Common myeloid progenitor, CD34-positive (primary cell): ENCODE data around the gene MRTFA.

Experiments
- CTCF ChIA-PET: fragments of 350-600 bp; sonication (Branson Sonifier 250); formaldehyde crosslinking; loops from one replicate; lab custom pipeline; 2021; ENCODE audit warnings: antibody characterized with exemption; lab: Charles Lee
- POLR2A ChIA-PET: fragments of 350-600 bp; sonication (Branson Sonifier 250); formaldehyde crosslinking; loops from one replicate; lab custom pipeline; 2021; ENCODE audit warnings: antibody characterized with exemption; lab: Charles Lee
- DNase-seq, 3 donors: peaks; one replicate each; pipeline versions ENCODE4 v3.0.0 to v3.0.0-alpha.2; 2013
- H3K27ac ChIP-seq, 2 experiments: 1 replicate in 1 of 2; 2 replicates in 1 of 2; pipeline ENCODE4 v1.7.0; 2013; ENCODE audit warnings: inconsistent platforms in 2 of 2, low read length in 2 of 2, mild to moderate bottlenecking in 2 of 2, low read depth in 1 of 2, moderate library complexity in 1 of 2; ENCODE audit not compliant: severe bottlenecking in 2 of 2, insufficient read depth in 1 of 2, poor library complexity in 1 of 2
- H3K27me3 ChIP-seq, 5 experiments: replicated peaks in 2 of 5; 1 replicate in 3 of 5; 2 replicates in 2 of 5; pipeline versions ENCODE4 v1.6.1 to v1.7.0; 2013; ENCODE audit warnings: low read length in 4 of 5, mild to moderate bottlenecking in 2 of 5, moderate library complexity in 2 of 5, inconsistent platforms in 1 of 5; ENCODE audit not compliant: insufficient read depth in 5 of 5, control insufficient read depth in 4 of 5
- H3K36me3 ChIP-seq, 4 experiments: 1 replicate in 2 of 4; 2 replicates in 2 of 4; pipeline versions ENCODE4 v1.6.1 to v1.7.0; 2013; ENCODE audit warnings: low read length in 3 of 4, control low read depth in 1 of 4, mild to moderate bottlenecking in 1 of 4; ENCODE audit not compliant: control insufficient read depth in 4 of 4, insufficient read depth in 4 of 4
- H3K4me1 ChIP-seq, 4 experiments: 1 replicate in 3 of 4; 2 replicates in 1 of 4; pipeline versions ENCODE4 v1.6.1 to v1.7.1; 2013; ENCODE audit warnings: low read length in 3 of 4, mild to moderate bottlenecking in 3 of 4, control low read depth in 1 of 4, inconsistent platforms in 1 of 4, moderate library complexity in 1 of 4; ENCODE audit not compliant: control insufficient read depth in 4 of 4, insufficient read depth in 4 of 4; ENCODE audit errors: control extremely low read depth in 1 of 4
- H3K4me3 ChIP-seq, 7 experiments: 1 replicate in 4 of 7; 2 replicates in 3 of 7; pipeline versions ENCODE4 v1.5.1 to v1.7.0; 2013; ENCODE audit warnings: mild to moderate bottlenecking in 7 of 7, low read length in 6 of 7, moderate library complexity in 6 of 7, inconsistent platforms in 2 of 7, low read depth in 2 of 7, control low read depth in 1 of 7; ENCODE audit not compliant: insufficient read depth in 4 of 7, control insufficient read depth in 1 of 7; ENCODE audit errors: extremely low read depth in 1 of 7
- H3K9me3 ChIP-seq, 5 experiments: 1 replicate in 4 of 5; 2 replicates in 1 of 5; pipeline versions ENCODE4 v1.6.1 to v1.7.1; 2013; ENCODE audit warnings: low read length in 4 of 5, mild to moderate bottlenecking in 2 of 5, inconsistent platforms in 1 of 5, low read depth in 1 of 5, moderate library complexity in 1 of 5; ENCODE audit not compliant: control insufficient read depth in 4 of 5, insufficient read depth in 2 of 5; ENCODE audit errors: control extremely low read depth in 1 of 5
- WGBS: methylation state at CpG from one replicate; pipeline ENCODE4 v1.1.5; 2013; ENCODE audit not compliant: insufficient coverage; 5-methylcytosine and 5-hydroxymethylcytosine counted together

The MRTFA gene

DNA sequence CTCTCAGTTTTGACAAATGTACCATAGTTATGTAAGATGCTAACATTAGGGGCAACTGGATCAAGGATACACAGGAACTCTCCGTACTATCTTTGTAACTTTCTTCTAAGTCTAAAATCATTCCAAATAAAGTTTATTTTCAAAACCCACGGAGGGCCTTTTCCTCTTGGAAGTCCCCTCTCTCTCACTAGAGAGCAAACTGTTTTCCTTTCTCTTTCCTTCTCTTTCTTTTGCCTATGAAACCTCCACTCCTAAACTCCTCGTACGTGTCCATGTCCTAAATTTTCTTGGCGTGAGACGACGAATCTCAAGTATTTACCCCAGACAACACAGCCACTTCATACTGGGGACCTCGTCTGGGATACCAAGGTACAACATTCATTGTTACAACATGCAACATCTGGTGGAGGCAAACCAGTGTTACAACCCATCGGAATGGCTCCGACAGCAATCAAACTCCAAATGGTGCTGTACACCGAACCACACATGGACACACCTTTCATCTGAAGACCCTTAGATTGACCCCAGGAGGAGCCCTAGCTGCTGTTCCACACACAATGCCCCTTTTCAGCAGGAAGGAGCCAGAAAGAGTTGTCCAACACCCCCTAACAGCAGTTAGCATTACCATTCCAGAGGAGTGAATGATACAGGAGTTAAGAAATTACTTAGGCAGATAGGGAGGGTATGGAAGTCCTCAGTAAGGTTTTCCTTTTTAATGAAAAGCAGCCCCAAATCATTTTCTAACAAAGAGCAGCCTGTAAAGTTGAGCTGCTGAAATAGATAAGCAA lies 158.0 kb downstream of the MRTFA start:
- WGBS, result 86% methylated on average over 8 of the region's 11 CpGs
- no peaks in the 10 kb centered on the region for H3K27me3 ChIP-seq
- no peaks in the 10 kb centered on the region for H3K36me3 ChIP-seq
- H3K9me3 ChIP-seq, result no peaks in the 10 kb centered on the region
- H3K4me1 ChIP-seq, result peaks cover 0 to 33% (median 8%) of the 10 kb centered on the region in 4 experiments
- no peak overlapping the region for H3K4me3 ChIP-seq
- ChIA-PET CTCF (interaction anchor here (0.9 to 3.8 kb wide), 12 partner anchors 10 to 167 kb away, joined by 3 to 53 read pairs (median 6); no protein-coding TSS in a partner anchor), POLR2A (no interaction called here)
- H3K27ac ChIP-seq, result no peak overlapping the region
- DNase-seq, result no peak

DNA sequence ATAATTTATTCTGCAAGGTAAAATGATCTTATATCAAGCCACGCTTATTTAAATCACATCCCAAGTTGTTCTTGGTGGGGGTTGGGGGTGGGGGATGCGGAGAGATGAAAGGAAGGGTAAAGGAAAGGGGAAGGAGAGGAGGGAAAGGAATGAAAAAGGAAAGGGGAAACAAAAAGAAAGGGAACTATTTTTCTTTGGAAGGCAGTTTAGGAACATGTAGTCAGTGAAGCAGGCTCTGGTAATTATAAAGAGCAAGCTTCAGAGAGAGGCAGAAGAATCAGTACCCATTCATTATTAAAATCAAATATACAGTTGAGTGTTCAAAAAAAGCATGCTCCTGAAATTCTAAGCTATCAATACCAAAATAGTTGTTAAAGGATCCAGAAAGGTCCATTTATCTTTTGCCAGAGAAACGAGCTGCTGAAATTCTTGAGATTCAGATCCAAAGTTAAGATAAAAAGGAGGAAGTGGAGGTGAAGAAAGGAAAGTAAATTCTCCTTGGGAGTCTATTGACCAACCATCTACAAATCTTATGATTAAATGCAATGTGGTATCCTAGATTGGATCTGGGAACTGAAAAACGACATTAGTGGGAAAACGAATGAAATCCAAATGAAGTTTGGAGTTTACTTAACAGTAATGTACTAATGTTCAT lies 158.7 kb downstream of the MRTFA start:
- Histone ChIP-seq H3K9me3 (no peaks in the 10 kb centered on the region), H3K36me3 (no peaks in the 10 kb centered on the region), H3K27ac (no peak overlapping the region), H3K4me3 (no peak overlapping the region), H3K27me3 (no peaks in the 10 kb centered on the region), H3K4me1 (peaks cover 0 to 33% (median 8%) of the 10 kb centered on the region in 4 experiments)
- ChIA-PET CTCF (interaction anchor here (0.9 to 3.8 kb wide), 4 partner anchors 10 to 42 kb away, joined by 3 to 53 read pairs (median 4); no protein-coding TSS in a partner anchor), POLR2A (no interaction called here)
- DNase-seq, result peak in 1 of 3 donors; percentile 28
- WGBS, result 100% methylated on average over 1 of the region's 5 CpGs

DNA sequence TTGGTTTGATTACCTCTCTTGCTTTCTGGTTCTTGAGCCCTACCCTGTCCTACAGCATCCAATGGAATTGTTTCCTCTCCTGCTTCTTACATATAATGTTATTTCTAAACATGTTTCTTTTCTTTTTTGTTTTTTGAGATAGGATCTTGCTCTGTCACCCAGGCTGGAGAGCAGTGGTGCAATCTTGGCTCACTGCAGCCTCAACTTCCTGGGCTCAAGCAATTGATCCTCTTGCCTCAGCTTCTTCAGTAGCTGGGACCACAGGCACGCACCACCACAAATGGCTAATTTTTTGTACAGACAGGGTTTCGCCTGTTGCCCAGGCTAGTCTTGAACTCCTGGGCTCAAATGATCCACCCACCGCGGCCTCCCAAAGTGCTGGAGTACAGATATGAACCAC lies 160.2 kb downstream of the MRTFA start:
- H3K36me3 ChIP-seq, result no peaks in the 10 kb centered on the region
- H3K27ac ChIP-seq, result no peak overlapping the region
- CTCF ChIA-PET, result interaction anchor here (1.5 to 3.5 kb wide), 3 partner anchors 10 to 39 kb away, joined by 3 to 13 read pairs (median 6); no protein-coding TSS in a partner anchor
- no peaks in the 10 kb centered on the region for H3K9me3 ChIP-seq
- peaks cover 0 to 33% (median 8%) of the 10 kb centered on the region in 4 experiments for H3K4me1 ChIP-seq
- H3K4me3 ChIP-seq, result no peak overlapping the region
- H3K27me3 ChIP-seq, result no peaks in the 10 kb centered on the region
- DNase-seq, result no peak
- POLR2A ChIA-PET, result no interaction called here
- WGBS, result 98% methylated on average over 4 of the region's 4 CpGs

DNA sequence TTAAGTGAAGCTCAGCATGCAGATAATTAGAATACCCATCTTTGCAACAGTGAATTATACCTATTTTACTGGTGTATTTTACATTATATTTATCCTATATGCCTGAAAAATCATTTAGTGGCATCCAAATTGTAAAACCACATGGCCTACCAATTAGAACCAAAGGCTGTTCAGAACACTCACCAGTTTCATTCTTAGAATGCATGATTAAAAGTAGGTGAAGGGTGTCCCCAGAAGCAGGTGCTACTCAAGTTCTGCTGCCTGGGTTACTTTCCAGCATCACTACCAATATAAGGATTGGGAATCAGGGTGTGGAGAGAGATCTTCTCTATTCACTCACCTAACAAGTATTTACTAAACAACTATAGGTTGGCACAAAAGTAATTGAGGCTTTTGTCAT lies 162.8 kb downstream of the MRTFA start:
- no peak overlapping the region for H3K27ac ChIP-seq
- ChIA-PET POLR2A (no interaction called here), CTCF (interaction anchor here (1.3 to 3.5 kb wide), 6 partner anchors 8 to 42 kb away, joined by 3 to 13 read pairs (median 6); no protein-coding TSS in a partner anchor)
- DNase-seq, result no peak
- H3K4me3 ChIP-seq, result no peak overlapping the region
- H3K4me1 ChIP-seq, result peaks cover 0 to 28% (median 9%) of the 10 kb centered on the region in 4 experiments
- H3K36me3 ChIP-seq, result peaks cover 0 to 3% (median 0%) of the 10 kb centered on the region in 4 experiments
- no peaks in the 10 kb centered on the region for H3K9me3 ChIP-seq
- H3K27me3 ChIP-seq, result no peaks in the 10 kb centered on the region

DNA sequence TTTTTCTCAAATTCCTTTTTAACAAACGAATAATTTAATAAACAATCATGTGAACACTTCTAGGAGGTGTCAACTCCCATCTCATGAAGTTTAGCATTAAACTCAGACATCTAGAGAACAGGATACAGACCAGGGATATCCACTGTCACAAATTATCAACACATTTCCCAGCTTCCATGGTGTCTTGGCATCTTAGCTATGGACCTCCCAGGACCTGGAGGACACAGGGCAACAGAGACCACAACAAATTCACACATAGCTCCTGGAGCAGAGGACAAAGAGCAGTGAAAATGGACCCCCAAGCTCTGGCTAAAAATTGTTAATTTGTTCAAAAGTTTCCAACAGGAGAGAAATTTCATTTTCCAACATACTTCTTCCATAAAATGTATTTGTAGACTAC lies 163.9 kb downstream of the MRTFA start:
- ChIA-PET CTCF (interaction anchor here (0.9 to 2.5 kb wide), 4 partner anchors 9 to 41 kb away, joined by 3 to 7 read pairs (median 6); no protein-coding TSS in a partner anchor), POLR2A (no interaction called here)
- peaks cover 0 to 3% (median 0%) of the 10 kb centered on the region in 4 experiments for H3K36me3 ChIP-seq
- H3K27ac ChIP-seq, result no peak overlapping the region
- H3K4me3 ChIP-seq, result no peak overlapping the region
- H3K27me3 ChIP-seq, result no peaks in the 10 kb centered on the region
- DNase-seq, result no peak
- WGBS, result 100% methylated on average over 1 of the region's 1 CpG
- peaks cover 0 to 26% (median 6%) of the 10 kb centered on the region in 4 experiments for H3K4me1 ChIP-seq
- H3K9me3 ChIP-seq, result no peaks in the 10 kb centered on the region

DNA sequence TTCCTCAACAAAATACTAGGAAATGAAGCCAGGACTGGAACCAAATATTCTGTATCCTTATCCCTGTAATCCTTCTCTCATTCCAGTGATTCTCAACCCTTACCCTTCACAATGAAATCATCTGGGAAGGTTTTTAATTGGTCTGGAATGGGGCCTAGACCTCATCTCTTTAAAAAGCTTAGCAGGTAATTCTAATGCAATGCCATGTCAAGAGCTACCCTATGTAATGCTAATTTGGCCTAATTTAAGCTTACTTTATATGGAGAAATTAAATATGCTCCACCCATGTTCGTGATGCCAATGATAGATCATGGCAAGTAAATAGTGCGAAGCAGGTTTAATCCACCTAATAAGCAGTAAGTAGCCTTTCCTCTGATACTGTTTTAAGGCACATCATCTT lies 164.5 kb downstream of the MRTFA start:
- ChIA-PET CTCF (interaction anchor here (0.9 to 2.5 kb wide), 4 partner anchors 8 to 35 kb away, joined by 5 to 7 read pairs (median 6); no protein-coding TSS in a partner anchor), POLR2A (no interaction called here)
- H3K4me1 ChIP-seq, result peaks cover 0 to 24% (median 6%) of the 10 kb centered on the region in 4 experiments
- H3K4me3 ChIP-seq, result no peak overlapping the region
- 100% methylated on average over 1 of the region's 2 CpGs for WGBS
- no peaks in the 10 kb centered on the region for H3K9me3 ChIP-seq
- DNase-seq, result no peak
- H3K27me3 ChIP-seq, result no peaks in the 10 kb centered on the region
- H3K36me3 ChIP-seq, result peaks cover 0 to 3% (median 0%) of the 10 kb centered on the region in 4 experiments
- no peak overlapping the region for H3K27ac ChIP-seq
